ENCODE results near the gene CENPQ.
"Not testable (repeated sequence)": the region's sequence is repeated elsewhere in the genome, so short reads cannot be mapped to it uniquely, and the experiment has no call there.

CENPQ gene, protein sequence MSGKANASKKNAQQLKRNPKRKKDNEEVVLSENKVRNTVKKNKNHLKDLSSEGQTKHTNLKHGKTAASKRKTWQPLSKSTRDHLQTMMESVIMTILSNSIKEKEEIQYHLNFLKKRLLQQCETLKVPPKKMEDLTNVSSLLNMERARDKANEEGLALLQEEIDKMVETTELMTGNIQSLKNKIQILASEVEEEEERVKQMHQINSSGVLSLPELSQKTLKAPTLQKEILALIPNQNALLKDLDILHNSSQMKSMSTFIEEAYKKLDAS

DNA sequence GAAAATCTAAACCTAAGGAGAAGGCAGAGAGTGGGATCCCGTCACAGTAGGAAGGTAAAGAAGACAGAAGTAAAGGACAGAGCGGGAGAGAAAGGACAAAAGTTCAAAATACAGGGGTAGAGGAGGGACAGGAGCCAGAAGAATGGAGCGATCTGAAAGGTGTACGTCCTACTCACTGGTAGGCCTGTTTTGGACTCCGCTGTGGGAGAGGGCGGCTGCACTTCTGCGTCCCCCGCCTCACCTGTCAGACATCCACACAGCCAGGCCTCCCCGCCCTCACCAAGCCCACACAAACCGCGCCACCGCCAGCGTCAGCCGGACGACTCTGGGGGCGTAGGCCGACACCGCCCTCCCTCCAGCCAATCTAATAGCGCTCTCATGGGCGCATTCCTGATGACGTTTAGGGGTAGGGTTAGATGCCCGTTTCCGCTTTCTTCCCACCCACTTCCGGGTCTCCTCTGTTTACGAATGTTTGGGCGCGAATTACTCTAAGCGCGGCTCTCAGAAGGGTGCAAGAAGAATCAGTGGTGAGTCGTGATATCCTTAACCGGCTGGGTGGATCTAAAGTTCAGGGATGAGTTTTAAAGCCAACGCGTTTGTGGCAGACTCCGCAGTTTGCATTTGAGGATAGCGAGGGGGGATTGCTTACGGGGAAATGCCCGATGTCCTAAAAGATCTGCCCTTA lies at the start of gene CENPQ, which contains the start of gene MMUT:
CENPQ (plus strand) TSS at position 444 of the 685 bp plus-strand sequence. CDS start 6,807 bp downstream, outside the sequence.
MMUT (minus strand) TSS at position 327 of the 685 bp plus-strand sequence. CDS start 3,787 bp downstream, outside the sequence.
- DNase-seq (ENCODE audit: low spot score): peak; percentile 96

DNA sequence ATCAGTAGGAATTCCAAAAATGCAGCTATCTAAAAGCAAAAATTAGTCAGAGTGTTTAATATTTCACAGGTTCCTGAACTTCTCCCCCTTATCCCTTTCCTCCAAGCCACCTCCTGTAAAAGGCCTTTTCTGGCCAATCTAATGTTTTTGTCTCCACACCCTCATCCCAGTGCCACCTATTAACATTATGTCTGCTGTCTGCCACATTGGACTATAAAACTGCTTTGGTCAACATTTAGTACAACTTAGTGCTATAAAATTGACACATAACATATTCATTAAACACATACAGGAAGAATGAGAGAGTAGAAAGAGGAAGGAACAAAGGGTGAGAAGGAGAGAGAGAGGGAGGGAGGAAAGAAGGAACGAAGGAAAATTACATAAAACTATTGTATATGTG lies 47.8 kb upstream of the CENPQ start:
- DNase-seq (ENCODE audit: low spot score): no peak

DNA sequence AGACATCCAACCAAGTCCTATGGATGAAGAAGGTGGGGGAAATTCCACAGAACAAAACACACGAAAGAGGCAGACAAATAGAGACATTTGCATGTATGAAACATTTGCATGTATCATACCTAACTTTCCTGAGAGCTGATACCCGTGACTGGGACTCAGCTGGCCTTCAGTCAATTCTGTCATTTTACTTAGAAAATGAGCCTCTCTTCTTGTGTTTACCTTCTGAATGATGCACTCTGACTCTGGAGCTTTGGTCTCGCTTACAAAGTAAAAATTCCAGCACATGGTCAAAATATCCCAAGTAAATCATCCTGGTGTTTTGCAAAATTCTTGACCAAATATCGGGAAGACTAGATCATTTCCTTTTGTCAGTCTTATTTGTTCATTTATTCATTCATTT lies 47.0 kb upstream of the CENPQ start:
- no peak for DNase-seq (ENCODE audit: low spot score)

DNA sequence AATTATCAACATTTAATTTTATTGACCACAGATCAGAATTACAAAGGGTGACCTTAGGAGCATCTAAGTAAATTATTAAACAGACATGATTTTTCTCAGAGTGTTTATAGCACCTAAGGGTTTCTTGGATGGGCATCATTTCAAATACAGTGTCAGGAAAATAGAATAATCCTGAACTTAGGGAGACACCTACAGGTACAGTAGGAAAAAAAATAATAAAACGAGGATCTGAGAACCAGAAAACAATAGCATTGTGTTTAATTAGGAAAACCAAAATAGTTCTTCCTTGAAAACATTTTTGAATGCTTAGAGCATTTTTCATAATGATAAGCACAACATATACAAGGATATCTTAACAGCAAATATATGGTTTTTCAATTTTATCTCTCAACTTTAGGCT lies 39.4 kb upstream of the CENPQ start:
- no peak for DNase-seq (ENCODE audit: low spot score)

DNA sequence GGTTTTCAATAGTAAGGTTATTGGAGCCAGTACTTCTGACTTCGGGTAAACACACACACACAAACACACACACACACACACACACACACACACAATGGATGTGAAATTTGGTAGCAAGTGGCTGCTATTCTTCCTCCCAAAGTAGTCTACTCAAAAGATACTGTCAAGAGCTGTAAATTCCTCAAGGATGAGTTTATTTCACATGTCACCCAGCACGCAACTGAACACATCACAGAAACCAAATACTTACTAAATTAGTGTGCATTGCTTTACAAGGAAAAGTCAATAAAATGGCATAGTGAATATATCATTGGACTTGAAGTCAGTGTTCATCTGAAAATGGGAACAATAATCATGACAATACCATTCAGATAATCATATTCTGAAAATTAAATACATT lies 33.0 kb upstream of the CENPQ start:
- DNase-seq (ENCODE audit: low spot score): no peak

DNA sequence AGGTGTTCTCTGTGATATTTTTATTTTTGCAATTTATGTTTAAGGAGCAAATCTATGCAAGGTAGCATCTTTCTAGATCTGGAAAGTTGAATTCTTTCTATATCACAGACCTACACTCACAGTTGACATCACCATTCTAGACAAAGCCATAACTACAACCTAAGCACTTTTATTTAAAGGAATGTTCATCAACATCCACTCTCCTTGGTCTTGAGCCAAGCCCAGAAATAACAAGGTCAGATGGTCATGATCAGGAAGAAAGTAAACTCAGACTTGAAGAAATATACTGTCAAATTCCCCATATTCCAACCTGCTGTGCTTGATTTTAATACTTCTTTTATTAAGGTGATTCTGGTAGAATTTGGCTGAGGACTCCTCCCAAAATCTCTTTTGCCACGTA lies 32.3 kb upstream of the CENPQ start:
- DNase-seq (ENCODE audit: low spot score): no peak

DNA sequence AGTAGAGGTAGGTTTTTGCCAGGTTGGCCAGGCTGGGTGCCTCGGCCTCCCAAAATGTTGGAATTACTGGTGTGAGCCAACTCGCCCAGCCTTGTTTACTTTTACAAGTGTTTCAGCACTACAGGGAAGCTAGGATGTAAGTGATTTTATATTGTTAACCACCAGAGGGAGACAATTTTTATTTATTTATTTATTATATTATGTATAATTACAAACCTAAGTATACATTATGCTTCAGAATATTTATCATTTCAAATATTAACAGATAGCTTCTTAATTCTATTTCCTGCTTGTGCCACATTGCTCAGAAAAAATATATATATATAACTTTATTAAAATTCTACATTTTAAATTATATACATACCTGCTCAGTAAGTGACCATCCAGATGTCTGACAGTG lies 9.9 kb upstream of the CENPQ start:
- no peak for DNase-seq (ENCODE audit: low spot score)

DNA sequence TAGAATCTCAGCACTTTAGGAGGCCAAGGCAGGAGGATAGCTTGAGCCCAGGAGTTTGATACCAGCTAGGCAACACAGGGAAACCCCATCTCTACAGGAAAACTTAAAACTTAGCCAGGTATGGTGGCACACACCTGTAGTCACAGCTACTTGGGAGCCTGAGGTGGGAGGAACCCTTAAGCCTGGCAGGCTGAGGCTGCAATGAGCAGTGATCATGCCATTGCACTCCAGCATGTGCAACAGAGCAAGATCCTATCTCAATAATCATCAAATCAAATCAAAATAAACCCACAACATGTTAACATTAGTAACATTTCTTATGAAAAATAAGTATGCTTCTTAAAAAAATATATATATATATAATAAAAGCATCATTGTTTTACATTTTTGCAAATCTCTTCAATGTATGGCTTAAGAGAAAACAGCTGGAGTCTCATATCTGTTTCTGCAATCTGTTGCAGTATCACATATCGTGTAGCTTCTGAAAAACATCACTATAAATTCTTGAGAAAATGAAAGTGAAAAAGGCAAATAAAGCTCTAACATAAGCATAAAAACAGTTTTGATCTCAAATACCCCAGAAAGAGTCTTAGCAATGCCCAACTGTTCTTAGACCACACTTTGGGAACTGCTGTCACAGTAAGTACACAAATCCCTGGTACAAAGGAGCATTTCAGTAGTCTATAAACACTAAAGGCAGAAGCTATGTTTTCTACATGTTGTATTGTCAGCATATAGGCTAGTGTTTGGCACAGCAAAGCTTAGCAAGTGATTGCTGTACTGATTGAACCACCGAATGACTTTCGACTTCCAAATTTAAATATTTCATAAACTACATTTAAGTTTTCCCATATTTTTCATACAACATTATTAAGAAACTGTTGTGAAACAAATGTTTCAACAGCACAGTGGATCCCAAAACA lies 8.1 kb upstream of the CENPQ start:
- peak; percentile 6 for DNase-seq (ENCODE audit: low spot score)

DNA sequence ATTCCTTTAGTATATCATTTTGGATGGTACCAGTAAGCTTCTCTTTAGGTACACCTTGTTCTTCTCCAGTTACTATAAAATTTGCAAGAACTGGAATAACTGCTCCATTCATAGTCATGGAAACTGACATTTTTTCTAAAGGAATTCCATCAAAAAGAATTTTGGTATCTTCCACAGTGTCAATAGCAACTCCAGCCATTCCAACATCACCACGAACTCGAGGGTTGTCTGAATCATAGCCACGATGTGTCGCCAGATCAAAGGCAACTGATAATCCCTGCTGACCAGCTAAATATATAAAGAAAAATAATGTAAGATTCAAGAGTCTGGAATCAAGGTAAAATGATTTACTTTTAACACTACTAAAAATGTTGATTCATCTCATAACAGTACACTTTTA lies 5.4 kb upstream of the CENPQ start:
- DNase-seq (ENCODE audit: low spot score): no peak

DNA sequence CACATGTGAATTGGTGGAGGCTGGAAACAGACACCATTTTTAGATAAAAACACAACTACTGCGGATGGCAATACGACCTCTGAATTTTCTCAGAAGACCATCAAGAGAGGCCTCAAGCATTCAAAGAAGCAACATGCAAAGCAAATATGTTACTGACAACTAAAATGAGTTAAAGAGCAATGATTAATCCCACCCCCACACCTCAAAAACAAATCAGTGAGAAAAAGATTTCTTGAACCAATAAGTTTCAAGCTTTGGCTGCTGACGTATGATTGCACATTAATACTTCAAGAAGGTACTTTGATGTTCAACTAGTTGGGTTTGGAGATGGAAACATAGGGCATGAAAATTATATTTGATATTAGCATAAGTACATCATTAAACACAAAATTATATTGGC lies 1.1 kb upstream of the CENPQ start:
- DNase-seq (ENCODE audit: low spot score): no peak

DNA sequence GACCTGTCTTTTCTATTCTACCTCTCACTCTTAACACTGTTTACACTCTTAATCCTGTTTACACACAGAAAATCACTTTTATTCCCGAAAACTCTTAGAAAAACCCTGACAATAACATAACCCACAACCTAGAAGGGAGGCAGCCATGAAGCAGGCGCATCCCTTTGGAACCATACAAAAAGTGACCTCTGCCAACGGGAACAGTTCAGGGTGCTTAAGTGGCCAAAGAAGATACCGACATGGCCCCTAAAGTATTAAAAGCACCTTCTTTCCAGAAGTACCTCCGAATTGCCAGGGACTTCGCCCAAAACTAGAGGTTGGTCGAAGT lies 607 bp upstream of the CENPQ start:
- no peak for DNase-seq (ENCODE audit: low spot score)

DNA sequence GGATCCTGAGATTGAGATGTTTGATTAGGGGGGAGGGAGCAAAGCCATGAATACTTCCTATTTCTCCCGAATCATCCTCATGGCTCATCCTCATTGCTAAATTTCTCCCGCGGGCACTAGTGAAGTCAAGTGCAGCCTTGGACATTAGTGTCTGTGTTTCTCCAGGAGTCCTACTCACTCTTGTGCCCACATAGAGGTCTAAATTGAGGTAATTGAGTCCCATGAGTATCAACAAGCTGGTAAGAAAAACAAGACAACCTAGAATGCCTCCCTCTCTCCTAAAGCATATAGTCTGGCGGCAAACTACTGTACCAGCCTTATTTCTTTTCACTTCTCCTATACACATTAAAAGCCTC lies 420 bp downstream of the CENPQ start:
- DNase-seq (ENCODE audit: low spot score): no peak

DNA sequence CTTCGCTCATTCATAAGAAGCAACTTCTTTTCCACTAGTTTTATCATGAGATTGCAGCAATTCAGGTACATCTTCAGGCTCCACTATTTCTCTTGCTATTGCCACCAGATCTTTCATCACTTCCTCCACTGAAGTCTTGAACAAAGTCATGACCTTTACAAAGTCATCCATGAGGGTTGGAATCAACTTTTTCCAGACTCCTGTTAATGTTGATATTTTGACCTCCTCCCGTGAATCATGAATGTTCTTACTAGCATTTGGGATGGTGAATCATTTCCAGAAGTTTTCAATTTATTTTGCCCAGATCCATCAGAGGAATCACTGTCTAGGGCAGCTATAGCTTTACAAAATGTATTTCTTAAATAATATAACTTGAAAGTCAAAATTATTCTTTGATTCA lies 1.5 kb downstream of the CENPQ start:
- DNase-seq (ENCODE audit: low spot score): no peak

DNA sequence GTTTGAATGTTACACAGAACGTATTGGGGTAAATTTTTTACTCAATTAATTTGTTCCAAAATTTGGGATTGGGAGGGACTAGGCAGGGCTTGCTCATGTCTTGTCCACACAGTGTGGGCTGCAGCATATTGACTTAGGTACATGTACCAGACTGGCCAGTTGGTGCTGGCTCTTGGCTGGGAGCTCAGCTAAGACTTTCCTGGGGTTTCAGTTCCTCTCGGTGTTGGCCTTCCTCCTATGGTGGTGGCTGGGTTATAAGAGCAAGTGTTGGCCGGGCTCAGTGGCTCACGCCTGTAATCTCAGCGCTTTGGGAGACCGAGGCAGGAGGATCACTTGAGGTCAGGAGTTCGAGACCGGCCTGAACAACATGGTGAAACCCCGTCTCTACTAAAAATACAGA lies 4.9 kb downstream of the CENPQ start:
- DNase-seq (ENCODE audit: low spot score): no peak

DNA sequence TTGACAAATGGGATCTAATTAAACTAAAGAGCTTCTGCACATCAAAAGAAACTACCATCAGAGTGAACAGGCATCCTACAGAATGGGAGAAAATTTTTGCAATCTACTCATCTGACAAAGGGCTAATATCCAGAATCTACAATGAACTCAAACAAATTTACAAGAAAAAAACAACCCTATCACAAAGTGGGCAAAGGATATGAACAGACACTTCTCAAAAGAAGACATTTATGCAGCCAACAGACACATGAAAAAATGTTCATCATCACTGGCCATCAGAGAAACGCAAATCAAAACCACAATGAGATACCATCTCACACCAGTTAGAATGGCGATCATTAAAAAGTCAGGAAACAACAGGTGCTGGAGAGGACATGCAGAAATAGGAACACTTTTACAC lies 13.4 kb downstream of the CENPQ start:
- not testable (repeated sequence) for DNase-seq (ENCODE audit: low spot score)

DNA sequence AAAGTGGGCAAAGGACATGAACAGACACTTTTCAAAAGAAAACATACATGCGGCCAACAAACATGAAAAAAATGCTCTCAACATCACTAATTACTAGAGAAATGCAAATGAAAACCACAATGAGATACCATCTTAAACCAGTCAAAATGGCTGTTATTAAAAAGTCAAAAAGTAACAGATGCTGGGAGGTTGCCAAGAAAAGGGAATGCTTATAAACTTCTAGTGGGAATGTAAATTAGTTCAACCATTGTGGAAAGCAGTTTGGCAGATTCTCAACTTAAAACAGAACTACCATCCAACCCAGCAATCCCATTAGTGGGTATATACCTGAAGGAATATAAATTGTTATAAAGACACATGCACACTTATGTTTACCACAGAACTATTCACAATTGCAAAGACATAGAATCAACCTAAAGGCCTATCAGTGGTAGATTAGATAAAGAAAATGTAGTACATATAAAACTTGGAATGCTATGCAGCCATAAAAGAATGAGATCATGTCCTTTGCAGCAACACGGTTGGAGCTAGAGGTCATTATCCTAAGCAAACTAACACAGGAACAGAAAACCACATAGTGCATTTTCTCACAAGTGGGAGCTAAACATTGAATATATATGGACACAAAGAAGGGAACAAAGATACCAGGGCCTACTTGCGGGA lies 16.3 kb downstream of the CENPQ start:
- no peak for DNase-seq (ENCODE audit: low spot score)

DNA sequence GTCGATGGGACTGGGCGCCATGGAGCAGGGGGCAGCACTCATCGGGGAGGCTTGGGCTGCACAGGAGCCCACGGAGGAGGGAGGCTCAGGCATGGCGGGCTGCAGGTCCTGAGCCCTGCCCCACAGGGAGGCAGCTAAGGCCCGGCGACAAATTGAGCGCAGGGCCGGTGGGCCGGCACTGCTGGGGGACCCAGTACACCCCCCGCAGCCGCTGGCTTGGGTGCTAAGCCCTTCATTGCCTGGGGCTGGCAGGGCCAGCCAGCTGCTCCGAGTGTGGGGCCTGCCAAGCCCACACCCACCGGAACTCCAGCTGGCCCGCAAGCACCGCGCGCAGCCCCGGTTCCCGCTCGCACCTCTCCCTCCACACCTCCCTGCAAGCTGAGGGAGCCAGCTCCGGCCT lies 18.7 kb downstream of the CENPQ start:
- DNase-seq (ENCODE audit: low spot score): not testable (repeated sequence)

DNA sequence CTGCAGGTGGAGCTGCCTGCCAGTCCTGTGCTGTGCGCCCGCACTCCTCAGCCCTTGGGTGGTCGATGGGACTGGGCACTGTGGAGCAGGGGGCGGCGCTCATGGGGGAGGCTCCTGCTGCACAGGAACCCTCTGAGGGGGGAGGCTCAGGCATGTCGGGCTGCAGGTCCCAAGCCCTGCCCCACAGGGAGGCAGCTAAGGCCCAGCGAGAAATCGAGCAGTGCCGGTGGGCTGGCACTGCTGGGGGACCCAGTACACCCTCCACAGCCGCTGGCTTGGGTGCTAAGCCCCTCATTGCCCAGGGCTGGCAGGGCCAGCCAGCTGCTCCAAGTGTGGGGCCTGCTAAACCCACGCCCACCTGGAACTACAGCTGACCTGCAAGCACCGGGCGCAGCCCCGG lies 20.2 kb downstream of the CENPQ start:
- DNase-seq (ENCODE audit: low spot score): not testable (repeated sequence)

DNA sequence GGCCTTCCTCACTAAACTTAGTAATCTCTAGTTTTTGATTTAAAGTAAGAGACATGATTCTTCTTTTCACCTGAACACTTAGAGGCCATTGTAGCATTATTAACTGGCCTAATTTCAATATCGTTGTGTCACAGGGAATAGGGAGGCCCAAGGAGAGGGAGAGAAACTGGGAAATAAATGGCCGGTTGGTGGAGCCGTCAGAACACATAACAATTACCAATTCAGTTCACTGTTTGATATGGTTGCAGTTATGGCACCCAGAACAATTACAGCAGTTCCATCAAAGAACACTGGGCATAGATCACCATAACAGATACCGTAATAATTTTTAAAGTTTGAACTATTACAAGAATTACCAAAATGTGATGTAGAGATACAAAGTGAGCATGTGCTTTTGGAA lies 27.5 kb downstream of the CENPQ start:
- no peak for DNase-seq (ENCODE audit: low spot score)

DNA sequence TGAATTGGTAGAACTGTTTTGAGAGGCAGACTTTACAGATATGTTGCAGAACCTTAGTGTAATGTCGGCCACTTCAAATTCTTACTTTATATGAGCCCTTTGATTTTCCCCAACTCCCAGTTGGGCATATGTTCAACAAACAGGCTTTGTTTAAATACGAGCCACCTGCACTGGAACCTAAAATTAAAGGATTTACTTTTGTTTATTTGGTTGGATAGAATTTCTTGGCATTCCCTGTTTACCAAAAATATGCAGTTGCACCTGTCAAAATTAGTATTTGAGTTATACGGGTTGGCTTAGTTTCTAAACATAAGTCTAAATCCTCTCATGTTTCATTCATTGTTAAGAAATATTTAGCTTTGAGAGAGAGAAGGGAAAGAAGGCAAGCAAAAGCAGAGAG lies 34.1 kb downstream of the CENPQ start:
- DNase-seq (ENCODE audit: low spot score): no peak

DNA sequence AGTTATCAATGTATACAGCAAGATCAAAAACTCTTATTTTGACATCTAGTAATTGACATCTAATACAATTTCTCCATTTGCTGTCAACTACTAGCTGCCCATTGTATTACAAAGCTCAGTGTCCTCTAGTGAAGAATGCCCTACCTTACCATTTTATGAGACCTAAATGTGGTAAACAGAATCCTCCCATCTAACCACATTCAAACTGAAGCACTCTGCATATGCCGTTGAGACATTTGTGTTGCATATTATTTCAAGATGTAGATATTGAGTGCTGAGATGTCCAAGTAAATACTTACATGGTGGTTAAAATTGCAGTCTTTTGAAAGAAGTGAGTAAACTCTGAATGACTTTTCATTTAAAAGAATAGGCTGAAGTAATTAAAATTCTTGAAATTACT lies 36.0 kb downstream of the CENPQ start:
- no peak for DNase-seq (ENCODE audit: low spot score)

DNA sequence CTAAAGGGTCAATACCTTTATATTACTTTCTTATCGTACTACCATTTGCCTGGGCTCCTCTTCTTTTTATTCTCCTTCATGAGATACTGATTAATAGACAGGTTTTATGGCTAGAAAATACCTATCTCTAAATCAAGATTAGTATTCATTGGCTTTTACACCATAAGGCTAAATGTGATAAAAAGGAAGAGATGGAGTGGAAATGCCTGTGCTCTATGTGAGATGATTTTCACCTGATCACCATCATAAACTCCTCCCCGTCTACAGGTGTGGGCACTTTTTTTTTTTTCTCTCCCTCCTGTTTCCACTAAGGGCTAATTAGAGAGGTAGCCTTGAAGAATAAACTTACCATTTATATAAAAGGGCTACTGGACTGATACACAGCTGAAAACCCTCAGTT lies 36.5 kb downstream of the CENPQ start, which contains the start of gene GLYATL3:
GLYATL3 (plus strand) TSS at position 301 of the 400 bp plus-strand sequence. CDS start 12,068 bp downstream, outside the sequence.
- DNase-seq (ENCODE audit: low spot score): no peak

Data from activated CD4-positive, alpha-beta T cell treated with anti-CD3 and anti-CD28 coated beads, Interleukin-2, Interleukin-4, amounts not matched to agents 100 ng/mL and 50 ng/mL, durations not matched to agents 16 hours and 8 hours (primary cell).